ENCODE measurements around the gene RBM3. TPM values are rescaled to one million over a fixed set of nuclear protein-coding genes. Genes with fewer than 3 reads are reported as not detected.
"Not testable (repeated sequence)": the region's sequence is repeated elsewhere in the genome, so short reads cannot be mapped to it uniquely, and the experiment has no call there.

Gene RBM3
- total RNA-seq: 96.9 TPM
- long read RNA-seq, transcript RBM3-203 (7 exons, 2,162 nt): major isoform, 66 of 82 reads
- long read RNA-seq, partial matches to known transcripts: 5 of 82 reads
- long read RNA-seq, other reads (novel, unspliced or antisense): 7 of 82 reads

DNA sequence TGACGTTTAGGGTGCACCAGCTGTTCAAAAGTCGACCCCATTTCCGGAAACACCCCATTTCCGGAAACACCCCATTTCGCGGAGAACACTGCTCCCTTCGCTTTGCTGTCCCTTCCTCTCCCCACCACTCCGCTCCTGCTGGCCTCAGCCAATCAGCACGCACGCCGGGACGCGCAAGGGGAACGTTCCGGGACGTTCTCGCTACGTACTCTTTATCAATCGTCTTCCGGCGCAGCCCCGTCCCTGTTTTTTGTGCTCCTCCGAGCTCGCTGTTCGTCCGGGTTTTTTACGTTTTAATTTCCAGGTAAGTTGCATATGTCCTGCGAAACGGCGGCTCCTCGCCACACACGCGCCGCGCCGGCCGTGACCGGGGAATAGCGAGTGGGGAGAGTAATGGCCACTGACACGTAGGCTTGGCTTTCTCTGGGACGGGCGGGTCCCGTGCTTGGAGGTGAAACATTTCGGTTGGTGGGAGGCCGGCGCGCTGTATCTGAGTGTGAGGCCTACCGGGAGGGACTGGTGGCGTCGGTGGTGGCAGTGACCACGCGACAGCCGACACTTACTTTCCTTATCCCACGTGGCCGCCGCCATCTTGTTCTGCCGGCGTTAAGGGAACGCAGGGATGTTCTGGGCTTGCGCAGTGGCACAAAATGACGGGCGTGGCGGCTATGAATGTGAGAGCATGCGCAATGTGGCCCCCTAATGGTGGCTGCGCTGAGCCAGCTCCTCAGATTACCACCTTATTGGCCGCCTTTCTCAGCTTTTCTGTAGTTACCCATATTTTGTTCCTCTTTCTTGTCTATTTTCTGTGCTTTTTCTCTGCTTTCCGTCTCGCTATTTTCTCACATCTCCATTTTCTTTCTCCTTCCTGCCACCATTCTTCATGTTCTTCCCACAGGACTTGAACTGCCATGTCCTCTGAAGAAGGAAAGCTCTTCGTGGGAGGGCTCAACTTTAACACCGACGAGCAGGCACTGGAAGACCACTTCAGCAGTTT, at the start of gene RBM3:
RBM3 (plus strand) TSS at position 215 of the 997 bp plus-strand sequence; CDS start at position 912, 697 bp downstream.
- DNase-seq (ENCODE audit: low spot score): peak; percentile 95
- intact Hi-C loops (cut with DNase I): loop anchor here (1.0 kb wide), 1 partner anchor 121 kb away; no protein-coding TSS in a partner anchor

DNA sequence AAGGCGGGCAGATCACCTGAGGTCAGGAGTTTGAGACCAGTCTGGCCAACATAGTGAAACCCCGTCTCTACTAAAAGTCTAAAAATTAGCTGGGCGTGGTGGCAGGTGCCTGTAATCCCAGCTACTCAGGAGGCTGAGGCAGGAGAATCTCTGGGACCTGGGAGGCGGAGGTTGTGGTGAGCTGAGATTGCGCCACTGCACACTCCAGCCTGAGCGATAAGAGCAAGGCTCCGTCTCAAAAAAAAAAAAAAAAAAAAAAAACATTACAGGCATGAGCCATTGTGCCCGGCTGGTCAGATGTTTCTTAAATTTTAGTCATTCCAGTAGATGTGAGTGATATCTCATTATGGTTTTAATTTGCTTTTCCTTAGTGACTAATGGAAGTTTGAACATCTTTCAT, 48.4 kb upstream of the RBM3 start:
- intact Hi-C loops (cut with DNase I); DNase-seq (ENCODE audit: low spot score): not testable (repeated sequence)

DNA sequence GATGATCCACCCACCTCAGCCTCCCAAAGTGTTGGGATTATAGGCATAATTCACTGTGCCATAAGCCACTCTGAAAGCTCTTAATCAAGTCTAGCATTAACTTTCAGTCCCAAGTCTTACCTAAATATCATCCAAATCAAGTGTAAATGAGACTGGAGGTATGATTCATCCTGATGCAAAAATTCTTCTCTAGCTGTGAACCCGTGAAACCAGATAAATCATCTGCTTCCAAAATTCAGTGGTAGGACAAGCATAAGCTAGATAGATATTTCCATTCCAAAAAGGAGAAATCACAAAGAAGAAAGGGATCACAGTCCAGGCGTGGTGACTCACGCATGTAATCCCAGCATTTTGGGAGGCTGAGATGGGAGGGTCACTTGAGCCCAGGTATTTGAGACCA, 43.5 kb upstream of the RBM3 start:
- intact Hi-C loops (cut with DNase I): no loop called here
- DNase-seq (ENCODE audit: low spot score): no peak

DNA sequence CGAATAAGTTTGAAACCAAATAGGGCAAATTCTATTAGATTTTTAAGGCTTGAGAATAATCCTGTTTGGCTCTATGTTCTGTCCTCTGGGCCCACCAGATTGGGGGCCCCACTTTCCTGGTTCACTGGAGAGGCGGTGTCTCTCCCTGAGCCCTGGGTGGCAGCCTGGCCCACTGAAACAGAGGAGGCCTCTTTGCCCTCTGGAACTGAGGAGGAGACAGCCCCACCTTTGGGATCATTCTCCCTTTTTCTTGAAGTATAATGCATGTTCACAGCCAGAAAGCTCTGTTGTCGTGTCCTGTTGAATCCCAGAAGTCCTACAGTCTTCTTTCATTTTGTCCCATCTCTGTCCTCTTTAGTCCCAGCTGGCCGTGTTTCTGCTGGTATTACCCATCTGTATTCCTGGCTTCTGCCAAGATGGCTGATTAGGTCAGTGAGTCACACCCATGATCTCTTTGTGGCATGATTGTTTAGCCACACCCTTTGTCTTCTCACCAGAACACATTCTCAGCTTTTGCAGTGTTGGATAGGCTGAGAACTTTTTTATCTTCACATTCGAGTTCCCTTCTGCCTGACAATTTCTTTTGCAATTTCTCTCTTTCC, 42.8 kb upstream of the RBM3 start:
- DNase-seq (ENCODE audit: low spot score): no peak
- intact Hi-C loops (cut with DNase I): no loop called here

DNA sequence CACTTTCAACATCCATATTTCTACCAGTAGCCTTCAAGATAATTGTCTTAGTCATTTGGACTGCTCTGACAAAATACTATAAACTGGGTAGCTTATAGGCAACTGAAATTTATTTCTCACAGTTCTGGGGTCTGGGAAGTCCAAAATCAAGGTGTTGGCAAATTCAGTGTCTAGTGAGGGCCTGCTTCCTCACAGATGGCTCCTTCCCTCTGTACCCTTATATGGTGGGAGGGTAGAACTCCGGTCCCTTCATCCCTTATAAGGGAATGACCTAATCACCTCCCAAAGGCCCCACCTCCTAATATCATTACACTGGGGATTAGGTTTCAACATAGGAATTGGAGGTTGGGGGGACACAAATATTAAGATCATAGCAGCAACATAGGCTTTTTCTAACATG, 42.1 kb upstream of the RBM3 start:
- no peak for DNase-seq (ENCODE audit: low spot score)
- intact Hi-C loops (cut with DNase I): no loop called here

DNA sequence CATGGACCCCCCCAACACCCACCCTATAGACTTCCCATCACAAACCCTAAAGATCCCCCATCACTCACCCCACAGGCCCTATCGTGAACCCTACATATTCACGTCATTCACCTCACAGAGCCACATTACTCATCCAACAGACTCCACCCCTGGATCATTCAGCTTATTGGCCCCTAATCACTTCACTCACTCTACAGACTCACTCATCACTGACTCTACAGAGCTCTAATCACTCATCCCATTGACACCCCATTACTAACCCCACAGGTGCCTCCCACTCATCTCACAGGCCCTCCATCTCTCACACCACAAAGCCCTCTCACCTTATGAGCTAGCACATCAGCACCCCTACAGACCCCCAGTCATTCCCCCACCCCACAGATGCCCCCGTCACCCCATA, 41.1 kb upstream of the RBM3 start:
- no peak for DNase-seq (ENCODE audit: low spot score)
- intact Hi-C loops (cut with DNase I): no loop called here

DNA sequence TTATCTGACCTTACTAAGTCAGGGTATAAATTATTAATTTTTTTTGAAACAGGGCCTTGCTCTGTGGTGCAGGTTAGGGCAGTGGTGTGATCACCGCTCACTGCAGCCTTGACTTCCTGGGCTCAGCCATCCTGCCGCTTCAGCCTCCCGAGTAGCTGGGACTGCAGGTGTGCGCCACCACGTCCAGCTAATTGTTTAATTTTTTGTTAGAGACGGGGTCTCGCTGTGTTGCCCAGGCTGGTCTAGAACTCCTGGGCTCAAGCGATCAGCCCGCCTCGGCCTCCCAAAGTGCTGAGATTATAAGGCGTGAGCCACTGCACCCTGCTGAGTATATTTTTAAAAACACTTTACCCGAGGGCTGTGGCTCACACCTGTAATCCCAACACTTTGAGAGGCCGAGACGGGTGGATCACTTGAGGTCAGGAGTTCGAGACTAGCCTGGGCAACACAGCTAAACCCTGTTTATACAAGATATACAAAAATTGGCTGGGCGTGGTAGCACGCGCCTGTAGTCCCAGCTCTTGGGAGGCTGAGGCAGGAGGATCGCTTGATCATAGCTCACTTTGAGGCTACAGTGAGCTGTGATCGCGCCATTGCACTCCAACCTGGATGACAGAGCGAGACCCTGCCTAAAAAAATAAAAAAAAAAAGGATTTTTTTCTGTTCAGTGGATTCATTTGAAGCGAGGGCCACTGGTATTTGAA, 35.5 kb upstream of the RBM3 start:
- intact Hi-C loops (cut with DNase I): no loop called here
- no peak for DNase-seq (ENCODE audit: low spot score)

DNA sequence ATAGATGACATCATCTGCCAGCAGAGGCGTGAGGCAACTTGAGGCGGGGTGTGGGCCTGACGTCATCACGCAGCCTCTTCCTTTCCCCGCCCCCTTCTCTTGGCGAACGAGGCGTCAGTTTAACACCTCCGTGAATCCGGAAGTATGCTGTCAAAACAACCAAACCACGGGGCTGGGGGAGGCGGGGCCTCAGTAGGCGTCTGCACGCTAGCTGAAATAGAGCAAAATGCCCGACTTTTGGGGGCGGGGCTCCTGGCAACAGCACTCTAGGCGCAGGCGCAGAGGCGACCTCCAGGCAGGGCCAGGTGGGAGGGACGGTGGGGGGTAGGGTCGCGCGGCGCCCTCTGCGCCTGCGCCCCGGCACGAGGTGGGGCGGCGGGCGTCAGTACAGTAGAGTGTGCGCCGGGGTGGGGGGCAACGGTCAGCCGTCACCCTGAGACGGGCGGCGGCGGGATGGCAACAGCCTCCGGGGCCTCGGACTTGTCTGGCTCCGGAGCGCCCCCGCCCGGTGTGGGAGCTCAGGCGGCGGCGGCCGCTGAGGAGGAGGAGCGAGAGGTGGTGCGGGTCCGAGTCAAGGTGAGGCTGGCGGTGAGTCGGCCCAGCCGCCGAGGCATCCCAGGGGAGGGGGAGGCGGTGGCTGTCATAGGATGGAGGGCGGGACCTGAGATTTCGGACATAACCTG, 34.8 kb upstream of the RBM3 start, which contains the start of gene TBC1D25:
TBC1D25 (plus strand) TSS at position 370 of the 683 bp plus-strand sequence; CDS start at position 454, 84 bp downstream.
- intact Hi-C loops (cut with DNase I): no loop called here
- peak; percentile 97 for DNase-seq (ENCODE audit: low spot score)

DNA sequence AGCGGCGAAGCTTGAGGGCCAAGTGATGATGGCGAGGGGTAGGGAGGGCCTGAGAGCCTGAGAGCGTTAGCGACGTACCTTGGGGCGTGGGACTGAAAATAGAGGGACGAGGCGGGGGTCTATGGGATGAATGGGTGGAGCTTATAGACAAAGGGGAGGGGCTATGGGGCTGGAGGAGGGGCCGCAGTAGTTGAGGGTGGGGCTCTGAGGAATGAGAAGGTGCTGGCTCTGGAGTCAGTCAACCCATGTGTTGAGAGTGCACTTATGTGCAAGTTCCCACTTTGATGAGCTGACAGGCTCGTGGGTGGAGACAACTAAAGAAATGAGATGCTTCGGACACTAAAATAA, 34.3 kb upstream of the RBM3 start:
- DNase-seq (ENCODE audit: low spot score): no peak
- intact Hi-C loops (cut with DNase I): no loop called here

DNA sequence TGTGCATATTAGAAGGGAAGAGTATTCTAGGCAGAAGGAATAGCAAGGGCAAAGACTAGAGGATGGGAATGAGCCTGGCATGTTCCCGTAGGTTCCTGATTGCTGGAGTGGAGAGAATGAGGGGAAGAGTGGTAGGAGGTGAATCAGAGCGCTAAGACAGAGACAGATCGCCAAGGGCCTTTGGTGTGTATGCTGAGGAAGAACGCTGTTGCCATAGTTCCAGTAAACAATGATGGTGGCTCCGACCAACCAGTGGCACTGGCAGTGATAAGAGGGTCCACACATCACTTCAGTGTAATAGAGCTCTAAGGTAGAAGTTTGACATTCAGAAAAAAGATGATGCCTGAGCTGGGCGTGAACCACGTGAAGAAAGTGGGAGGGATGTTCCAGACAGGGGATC, 33.8 kb upstream of the RBM3 start:
- DNase-seq (ENCODE audit: low spot score): no peak
- intact Hi-C loops (cut with DNase I): no loop called here

DNA sequence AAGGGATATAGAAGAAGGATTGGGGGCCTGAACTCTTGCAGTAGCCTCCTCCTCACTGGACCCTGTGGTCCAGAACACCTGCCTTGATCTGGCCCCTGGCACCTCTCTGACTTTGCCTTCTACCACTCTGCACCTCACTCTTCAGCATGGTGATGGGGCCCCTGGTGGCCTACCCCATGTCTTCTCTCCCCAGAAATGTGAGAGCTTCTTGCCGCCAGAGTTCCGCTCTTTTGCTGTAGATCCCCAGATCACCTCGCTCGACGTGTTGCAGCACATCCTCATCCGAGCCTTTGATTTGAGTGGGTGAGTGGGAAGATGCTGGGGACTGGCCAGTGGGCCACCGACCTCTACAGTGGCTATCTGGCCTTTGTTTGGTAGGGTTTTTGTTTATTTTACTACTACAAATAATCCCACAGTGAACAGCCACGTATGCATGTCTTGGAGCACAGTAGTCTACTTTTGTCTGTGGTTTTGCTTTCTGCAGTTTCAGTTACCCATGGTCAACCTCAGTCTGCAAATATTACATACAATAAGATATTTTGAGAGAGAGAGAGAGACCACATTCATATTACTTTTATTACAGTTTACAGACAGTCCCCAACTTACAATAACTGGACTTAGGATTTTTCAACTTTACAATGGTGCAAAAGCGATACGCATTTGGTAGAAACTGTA, 33.0 kb upstream of the RBM3 start:
- intact Hi-C loops (cut with DNase I): no loop called here
- DNase-seq (ENCODE audit: low spot score): no peak

DNA sequence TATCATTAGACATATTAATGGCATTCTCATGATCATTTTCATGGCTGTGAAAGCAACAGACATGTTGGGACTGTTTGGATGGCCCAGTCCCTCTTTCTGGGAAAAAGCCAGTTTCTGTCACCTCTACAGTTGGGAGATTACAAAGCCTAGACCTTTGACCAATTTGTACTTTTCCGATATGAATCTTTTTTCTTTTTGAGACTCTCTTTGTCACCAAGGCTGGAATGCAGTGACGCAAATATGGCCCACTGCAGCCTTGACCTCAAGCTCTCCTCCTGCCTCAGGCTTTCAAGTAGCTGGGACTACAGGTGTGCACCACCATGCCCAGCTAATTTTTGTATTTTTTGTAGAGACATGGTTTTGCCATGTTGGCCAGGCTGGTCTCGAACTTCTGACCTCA, 25.4 kb upstream of the RBM3 start:
- intact Hi-C loops (cut with DNase I): no loop called here
- no peak for DNase-seq (ENCODE audit: low spot score)

DNA sequence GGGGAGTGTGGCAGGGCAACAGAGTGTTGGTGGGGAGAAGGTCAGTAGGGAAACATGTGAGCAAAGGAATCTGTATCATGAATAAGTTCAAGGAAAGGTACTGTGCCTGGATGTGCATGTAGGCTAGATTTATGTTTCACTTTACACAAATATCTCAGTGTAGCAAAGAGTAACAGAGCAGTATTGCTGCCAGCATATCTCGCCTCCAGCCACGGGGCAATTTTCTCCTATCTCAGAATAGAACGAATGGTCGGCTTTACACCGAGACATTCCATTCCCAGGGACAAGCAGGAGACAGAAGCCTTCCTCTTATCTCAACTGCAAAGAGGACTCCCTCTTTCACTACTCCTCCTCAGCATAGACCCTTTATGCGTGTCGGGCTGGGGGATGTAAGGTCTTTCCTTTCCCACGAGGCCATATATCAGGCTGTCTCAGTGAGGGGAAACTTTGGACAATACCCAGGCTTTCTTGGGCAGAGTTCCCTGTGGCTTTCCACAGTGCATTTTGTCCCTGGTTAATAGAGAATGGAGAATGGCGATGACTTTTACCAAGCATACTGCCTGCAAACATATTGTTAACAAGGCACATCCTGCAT, 18.5 kb upstream of the RBM3 start:
- intact Hi-C loops (cut with DNase I); DNase-seq (ENCODE audit: low spot score): not testable (repeated sequence)

DNA sequence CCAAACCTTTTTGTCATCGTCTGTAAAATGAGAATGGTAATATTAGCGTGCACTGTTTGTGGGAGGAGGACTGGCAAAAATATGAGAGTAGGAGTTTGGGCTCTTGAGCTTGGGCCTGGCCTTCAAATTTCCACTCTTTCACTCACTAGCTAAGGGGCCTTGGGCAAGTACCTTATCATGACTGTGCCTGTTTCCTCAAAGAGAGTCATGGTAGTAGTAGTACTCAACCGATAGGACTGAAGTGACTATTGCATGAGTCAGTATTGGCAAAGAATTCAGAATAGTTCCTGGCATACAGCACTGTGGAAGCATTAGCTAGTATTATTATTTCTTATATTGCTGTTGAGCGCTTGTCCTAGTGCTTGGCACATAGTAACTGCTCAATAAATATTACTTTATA, 16.0 kb upstream of the RBM3 start:
- intact Hi-C loops (cut with DNase I): no loop called here
- DNase-seq (ENCODE audit: low spot score): no peak

DNA sequence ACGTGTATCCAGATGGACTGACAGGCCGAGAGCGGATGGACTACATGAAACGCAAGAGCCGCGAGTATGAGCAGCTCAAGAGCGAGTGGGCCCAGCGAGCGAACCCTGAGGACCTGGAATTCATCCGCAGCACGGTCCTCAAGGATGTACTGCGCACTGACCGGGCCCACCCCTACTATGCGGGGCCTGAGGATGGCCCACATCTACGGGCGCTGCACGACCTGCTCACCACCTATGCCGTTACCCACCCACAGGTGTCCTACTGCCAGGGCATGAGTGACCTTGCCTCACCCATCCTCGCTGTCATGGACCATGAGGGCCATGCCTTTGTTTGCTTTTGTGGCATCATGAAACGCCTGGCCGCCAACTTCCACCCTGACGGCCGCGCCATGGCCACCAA, 14.6 kb upstream of the RBM3 start:
- intact Hi-C loops (cut with DNase I): no loop called here

DNA sequence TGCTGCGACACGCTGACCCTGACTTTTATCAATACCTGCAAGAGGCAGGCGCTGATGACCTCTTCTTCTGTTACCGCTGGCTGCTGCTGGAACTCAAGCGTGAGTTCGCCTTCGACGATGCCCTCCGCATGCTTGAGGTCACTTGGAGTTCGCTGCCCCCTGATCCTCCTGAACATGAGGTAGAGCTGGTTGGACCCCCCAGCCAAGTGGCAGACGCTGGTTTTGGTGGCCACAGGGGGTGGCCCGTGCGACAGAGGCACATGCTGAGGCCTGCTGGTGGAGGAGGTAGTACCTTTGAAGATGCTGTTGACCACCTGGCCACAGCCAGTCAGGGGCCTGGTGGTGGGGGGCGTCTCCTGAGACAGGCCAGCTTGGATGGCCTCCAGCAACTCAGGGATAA, 14.2 kb upstream of the RBM3 start:
- intact Hi-C loops (cut with DNase I): no loop called here
- no peak for DNase-seq (ENCODE audit: low spot score)

More for the DNA sequence above, 14.6 kb upstream of the RBM3 start:
- no peak for DNase-seq (ENCODE audit: low spot score)

DNA sequence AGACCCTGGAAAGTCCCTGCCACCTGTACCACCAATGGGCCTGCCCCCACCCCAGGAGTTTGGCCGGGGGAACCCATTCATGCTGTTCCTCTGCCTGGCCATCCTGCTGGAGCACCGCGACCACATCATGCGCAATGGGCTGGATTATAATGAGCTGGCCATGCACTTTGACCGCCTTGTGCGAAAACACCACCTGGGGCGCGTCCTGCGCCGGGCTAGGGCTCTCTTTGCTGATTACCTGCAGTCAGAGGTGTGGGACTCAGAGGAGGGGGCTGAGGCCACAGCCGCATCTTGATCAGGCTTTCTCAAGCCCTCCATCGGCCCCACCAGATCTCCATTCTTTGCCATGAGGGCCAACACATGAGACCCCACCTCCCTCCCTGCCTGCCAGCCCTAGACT, 13.6 kb upstream of the RBM3 start:
- DNase-seq (ENCODE audit: low spot score): no peak
- intact Hi-C loops (cut with DNase I): no loop called here

DNA sequence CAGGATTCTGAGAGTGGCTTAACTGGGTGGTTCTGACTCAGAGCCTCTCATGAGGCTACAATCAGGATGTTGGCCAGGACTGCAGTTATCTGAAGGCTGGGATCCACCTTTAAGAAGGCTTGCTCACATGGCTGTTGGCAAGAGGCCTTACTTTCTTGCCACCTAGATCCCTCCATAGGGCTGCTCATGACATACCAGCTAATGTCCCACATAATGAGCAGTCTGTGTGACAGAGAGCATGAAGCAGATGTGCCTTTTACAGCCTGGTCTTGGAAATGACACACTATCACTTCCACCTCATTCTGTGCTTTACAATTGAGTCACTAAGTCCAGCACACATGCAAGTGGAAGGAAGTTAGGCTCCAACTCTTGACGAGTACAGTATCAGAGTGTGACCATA, 4.3 kb upstream of the RBM3 start:
- DNase-seq (ENCODE audit: low spot score): no peak
- intact Hi-C loops (cut with DNase I): no loop called here
